ENCODE data around the gene PPM1F.

PPM1F gene

DNA sequence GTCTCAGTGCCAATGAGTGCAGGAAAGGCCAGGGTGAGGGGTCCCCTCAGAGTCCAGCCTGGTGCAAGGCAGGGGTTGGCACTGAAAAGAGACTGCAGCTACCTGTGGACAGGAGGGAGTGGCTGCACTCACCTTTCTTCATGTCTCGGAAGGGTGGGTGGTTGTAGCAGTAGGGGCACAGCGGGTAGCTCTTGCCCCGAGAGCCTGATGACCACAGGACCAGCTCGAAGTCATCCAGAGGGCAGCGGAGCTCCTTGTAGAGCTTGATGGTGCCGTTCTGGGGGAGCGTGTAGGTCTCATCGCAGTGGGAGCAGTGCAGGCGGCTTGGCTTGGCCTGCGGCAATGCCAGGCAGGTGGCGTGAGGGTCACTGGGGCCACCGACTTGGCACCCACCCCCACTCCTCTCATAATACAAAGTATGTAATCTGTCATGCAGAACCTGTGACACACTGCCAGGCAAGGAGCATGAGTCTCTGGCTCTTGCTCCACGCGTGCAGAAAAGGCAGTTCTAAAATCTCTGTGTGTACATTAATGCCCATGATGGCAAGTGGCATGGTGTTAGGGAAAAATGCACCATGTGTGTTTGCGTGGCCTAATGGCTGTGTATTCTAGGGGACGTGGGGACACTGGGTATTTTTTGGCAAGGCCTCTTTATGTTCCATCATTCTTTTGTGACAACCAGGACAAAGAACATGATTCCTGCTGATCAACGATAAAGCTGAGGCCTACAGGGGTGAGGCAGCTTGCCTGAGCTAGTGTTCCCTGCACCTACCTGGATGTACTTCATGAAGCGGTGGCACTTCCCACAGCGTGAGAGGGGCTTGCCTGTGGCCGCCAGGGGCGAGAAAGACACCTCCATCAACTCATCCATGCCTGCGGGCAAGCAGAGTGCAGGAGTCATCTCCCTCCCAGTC, 6.0 kb upstream of the PPM1F start:
- TF ChIP-seq, protein P1, sequence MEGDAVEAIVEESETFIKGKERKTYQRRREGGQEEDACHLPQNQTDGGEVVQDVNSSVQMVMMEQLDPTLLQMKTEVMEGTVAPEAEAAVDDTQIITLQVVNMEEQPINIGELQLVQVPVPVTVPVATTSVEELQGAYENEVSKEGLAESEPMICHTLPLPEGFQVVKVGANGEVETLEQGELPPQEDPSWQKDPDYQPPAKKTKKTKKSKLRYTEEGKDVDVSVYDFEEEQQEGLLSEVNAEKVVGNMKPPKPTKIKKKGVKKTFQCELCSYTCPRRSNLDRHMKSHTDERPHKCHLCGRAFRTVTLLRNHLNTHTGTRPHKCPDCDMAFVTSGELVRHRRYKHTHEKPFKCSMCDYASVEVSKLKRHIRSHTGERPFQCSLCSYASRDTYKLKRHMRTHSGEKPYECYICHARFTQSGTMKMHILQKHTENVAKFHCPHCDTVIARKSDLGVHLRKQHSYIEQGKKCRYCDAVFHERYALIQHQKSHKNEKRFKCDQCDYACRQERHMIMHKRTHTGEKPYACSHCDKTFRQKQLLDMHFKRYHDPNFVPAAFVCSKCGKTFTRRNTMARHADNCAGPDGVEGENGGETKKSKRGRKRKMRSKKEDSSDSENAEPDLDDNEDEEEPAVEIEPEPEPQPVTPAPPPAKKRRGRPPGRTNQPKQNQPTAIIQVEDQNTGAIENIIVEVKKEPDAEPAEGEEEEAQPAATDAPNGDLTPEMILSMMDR (conservative IDR thresholded peaks at IDR 0.05; ENCODE audit: control insufficient read depth, insufficient read depth, low read depth, low read length) = no peak
- no peak overlapping the region for H3K4me3 ChIP-seq (ENCODE audit: control insufficient read depth, low read depth, low read length)
- DNase-seq (ENCODE audit: low read depth) = no peak

DNA sequence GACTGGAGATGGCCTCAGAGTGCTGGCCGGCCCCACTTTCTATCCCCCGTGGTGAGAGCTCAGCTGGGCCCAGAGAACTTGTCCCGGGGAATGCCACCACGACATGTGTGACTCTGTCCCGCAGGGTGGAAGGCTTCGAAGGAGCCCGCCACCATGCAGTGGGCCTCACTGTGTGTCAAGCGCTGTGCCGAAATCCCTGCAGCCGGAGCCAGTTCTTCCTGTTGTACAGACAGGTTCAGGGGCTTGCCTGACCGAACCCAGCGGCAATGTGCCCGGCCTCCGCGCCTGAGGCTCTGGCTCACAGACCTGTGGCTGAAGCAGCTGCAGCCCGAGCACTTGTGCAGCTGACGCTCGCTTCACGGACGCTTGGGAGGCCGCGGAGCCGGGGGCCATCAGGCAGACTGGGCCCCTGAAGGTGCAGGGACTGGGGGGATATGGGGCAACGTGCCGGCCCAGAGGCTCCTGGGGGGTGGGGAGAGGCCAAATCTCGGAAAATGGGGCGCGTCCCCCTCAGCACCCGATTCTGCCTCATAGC, 650 bp downstream of the PPM1F start:
- H3K4me3 ChIP-seq (ENCODE audit: control insufficient read depth, low read depth, low read length) = peak overlapping the region; percentile 67
- TF ChIP-seq, protein P1 (conservative IDR thresholded peaks at IDR 0.05; ENCODE audit: control insufficient read depth, insufficient read depth, low read depth, low read length) = no peak
- peak; percentile 39 for DNase-seq (ENCODE audit: low read depth)

GRCh38 chr22:21951062-21951461, 1.6 kb downstream of the PPM1F start:
- DNase-seq (ENCODE audit: low read depth) = no peak
- no peak overlapping the region for H3K4me3 ChIP-seq (ENCODE audit: control insufficient read depth, low read depth, low read length)
- TF ChIP-seq, protein P1 (conservative IDR thresholded peaks at IDR 0.05; ENCODE audit: control insufficient read depth, insufficient read depth, low read depth, low read length) = no peak

DNA sequence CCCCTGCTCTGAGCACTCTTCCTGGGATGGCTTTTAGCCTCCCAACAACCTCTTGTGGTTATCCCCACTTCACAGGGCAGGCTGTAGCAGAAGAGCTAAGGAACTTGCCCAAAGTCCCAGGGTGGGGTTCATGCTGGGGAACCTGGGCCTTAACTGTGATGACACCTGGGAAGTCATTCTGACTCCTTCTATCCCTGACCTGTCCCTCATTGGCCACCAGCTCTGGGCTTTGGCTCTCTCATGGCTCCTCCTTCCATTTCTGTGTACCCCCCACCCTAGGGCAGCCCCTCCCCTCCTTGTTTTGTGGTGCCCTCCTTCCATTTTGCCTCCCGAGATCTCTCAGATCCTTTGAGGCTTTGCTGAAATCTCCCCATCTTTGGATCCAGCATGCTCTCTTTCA, 2.7 kb downstream of the PPM1F start:
- TF ChIP-seq, protein P1 (conservative IDR thresholded peaks at IDR 0.05; ENCODE audit: control insufficient read depth, insufficient read depth, low read depth, low read length) = no peak
- no peak overlapping the region for H3K4me3 ChIP-seq (ENCODE audit: control insufficient read depth, low read depth, low read length)
- no peak for DNase-seq (ENCODE audit: low read depth)

- H3K4me3 ChIP-seq (ENCODE audit: control insufficient read depth, low read depth, low read length) = no peak overlapping the region
- no peak for DNase-seq (ENCODE audit: low read depth)
These were observed 3.1 kb downstream of the PPM1F start for GRCh38 chr22:21949569-21949918.

GRCh38 chr22:21948824-21949568, 3.7 kb downstream of the PPM1F start:
- no peak for DNase-seq (ENCODE audit: low read depth)
- H3K4me3 ChIP-seq (ENCODE audit: control insufficient read depth, low read depth, low read length) = no peak overlapping the region
- TF ChIP-seq, protein P1 (conservative IDR thresholded peaks at IDR 0.05; ENCODE audit: control insufficient read depth, insufficient read depth, low read depth, low read length) = no peak

More at GRCh38 chr22:21949569-21949918, 3.1 kb downstream of the PPM1F start:
- TF ChIP-seq, protein P1 (conservative IDR thresholded peaks at IDR 0.05; ENCODE audit: control insufficient read depth, insufficient read depth, low read depth, low read length) = no peak
